ENCODE measurements around the gene UCK1. TPM values are rescaled to one million over a fixed set of nuclear protein-coding genes. Genes with fewer than 3 reads are reported as not detected.

The UCK1 gene
- 18.0 and 19.9 TPM in 2 replicates for total RNA-seq

GRCh38 chr9:131530920-131531832, at the start of gene UCK1:
TSS of gene UCK1 (minus strand) at chr9:131531263. CDS start at chr9:131531174, 89 bp downstream.

GRCh38 chr9:131545003-131545785, 14.1 kb upstream of the UCK1 start, which contains the start of gene PRRT1B:
TSS of gene PRRT1B (plus strand) at chr9:131545523. CDS start at chr9:131545616, 93 bp downstream.

GRCh38 chr9:131502781-131503625, 28.1 kb downstream of the UCK1 start, which contains the start of gene POMT1:
TSS of gene POMT1 (plus strand) at chr9:131502918. CDS start at chr9:131504219, 1,301 bp downstream.

Small RNA genes within 50 kb of the gene (small RNA-seq; reads per million reads assigned to genes)
- gene SNORD62A (not detected), gene SNORD62B (1.4 reads per million, percentile 61 among the genes with 10 or more reads in this experiment)

Other genes starting within 250 kb of the UCK1 start
- 9.6 and 9.7 TPM in 2 replicates for gene PLPP7, start 241.5 kb downstream of the UCK1 start, total RNA-seq
- gene PRRC2B, start 137.2 kb downstream of the UCK1 start, total RNA-seq = 59.3 and 64.5 TPM in 2 replicates
- gene POMT1, start 28.3 kb downstream of the UCK1 start, total RNA-seq = 31.9 and 33.6 TPM in 2 replicates
- gene PRRT1B, start 14.3 kb upstream of the UCK1 start, total RNA-seq = not detected in 2 replicates
- 27.2 and 28.7 TPM in 2 replicates for gene RAPGEF1, start 208.8 kb upstream of the UCK1 start, total RNA-seq

All from articular chondrocyte of knee joint (primary cell).